GM18511 (cell line): ENCODE results near the gene CYBRD1.
A peak's percentile ranks its signal among the peaks of the same experiment; 100 is the strongest.

Experiments used
- ATAC-seq: cut with Tn5 transposase; IDR thresholded peaks from one replicate; pipeline ENCODE4 v1.9.1; 2021; ENCODE audit warnings: mild to moderate bottlenecking, moderate library complexity; ENCODE audit not compliant: unreplicated experiment

The CYBRD1 gene

GRCh38 chr2:171595896-171596295, 73.6 kb downstream of the CYBRD1 start:
- no peak for ATAC-seq

- peak; percentile 91 for ATAC-seq
Observed at GRCh38 chr2:171598713-171599319, 76.5 kb downstream of the CYBRD1 start.

GRCh38 chr2:171600126-171600525, 77.9 kb downstream of the CYBRD1 start:
- no peak for ATAC-seq

- ATAC-seq: no peak
Observed at GRCh38 chr2:171602352-171602751, 80.1 kb downstream of the CYBRD1 start.
